HCT116 (cell line): Measurements from ENCODE around the gene PLEKHA4. TPM values are rescaled to one million over a fixed set of nuclear protein-coding genes. Genes with fewer than 3 reads are reported as not detected.

Experiments used
- ATAC-seq: fragments of 200-7000 bp; cut with Tn5 transposase; 2 replicates; pipeline ENCODE4 v1.9.1; 2020; ENCODE audit warnings: mild to moderate bottlenecking, moderate library complexity
- BruUV-seq: library from RNA; stranded (reverse); fragments of 400-500 nt; replicated peaks from 2 replicates; lab custom pipeline; 2021; lab: Mats Ljungman, UMichigan
- CTCF ChIA-PET: fragments of 300-600 bp; sonication (Branson Sonifier 250); formaldehyde crosslinking; loops from one replicate; lab custom pipeline; 2021; ENCODE audit warnings: antibody characterized with exemption; lab: Charles Lee
- POLR2A ChIA-PET: fragments of 300-600, 350-600 bp; sonication (Branson Sonifier 250); formaldehyde crosslinking; loops from one replicate; lab custom pipeline; 2021; ENCODE audit warnings: antibody characterized with exemption; lab: Charles Lee
- RAD21 ChIA-PET, 2 experiments: fragments of 300-600 bp; sonication (Branson Sonifier 250); formaldehyde crosslinking; loops; one replicate each; lab custom pipeline; 2023; ENCODE audit warnings: low total read pairs in 2 of 2; ENCODE audit not compliant: uncharacterized antibody in 2 of 2, unreplicated experiment in 2 of 2, low non-redundant PET in 1 of 2; lab: Charles Lee
- DNase-seq: peaks from one replicate; pipeline ENCODE4 v3.0.0-alpha.2; 2010; ENCODE audit warnings: low read depth, low spot score
- H2AFZ ChIP-seq: fragments of 200-600 bp; shearing (Covaris generic), sonication (generic); 2 replicates; pipeline ENCODE4 v1.6.1; 2017; ENCODE audit warnings: low read depth, mixed run types, mixed read lengths, antibody characterized with exemption, low read length; ENCODE audit not compliant: poor library complexity, severe bottlenecking
- H3K27ac ChIP-seq: 2 replicates; pipeline ENCODE4 v1.5.1; 2012; ENCODE audit warnings: low read depth, low read length
- H3K27me3 ChIP-seq: fragments of 200-600 bp; sonication (generic); 2 replicates; pipeline ENCODE4 v1.6.1; 2016; ENCODE audit warnings: mixed run types, low read length, mixed read lengths; ENCODE audit not compliant: insufficient read depth
- H3K36me3 ChIP-seq, 2 experiments: fragments of 200-500 bp in 1 of 2; fragments of 200-600 bp in 1 of 2; sonication (Bioruptor generic) in 1 of 2; sonication (generic) in 1 of 2; 2 replicates each; pipeline versions ENCODE4 v1.5.1 to v1.6.1; 2014 to 2016; ENCODE audit warnings: low read length in 2 of 2, inconsistent platforms in 1 of 2, mixed read lengths in 1 of 2, mixed run types in 1 of 2; ENCODE audit not compliant: insufficient read depth in 2 of 2, control insufficient read depth in 1 of 2
- H3K4me1 ChIP-seq, 2 experiments: fragments of 200-600 bp in 1 of 2; sonication (generic) in 1 of 2; 2 replicates each; pipeline versions ENCODE4 v1.5.1 to v1.6.1; 2012 to 2017; ENCODE audit warnings: low read length in 2 of 2, inconsistent platforms in 1 of 2, mild to moderate bottlenecking in 1 of 2, mixed read lengths in 1 of 2, mixed run types in 1 of 2, moderate library complexity in 1 of 2; ENCODE audit not compliant: insufficient read depth in 2 of 2, control insufficient read depth in 1 of 2
- H3K4me2 ChIP-seq: fragments of 200-600 bp; sonication (generic); 2 replicates; pipeline ENCODE4 v1.6.1; 2017; ENCODE audit warnings: mixed run types, low read length, mixed read lengths
- H3K4me3 ChIP-seq, 2 experiments: fragments of 200-600 bp in 1 of 2; sonication (generic) in 1 of 2; replicated peaks in 1 of 2; 2 replicates each; pipeline ENCODE4 v1.5.1; 2011 to 2016; ENCODE audit warnings: low read length in 2 of 2, control low read depth in 1 of 2, low read depth in 1 of 2, mild to moderate bottlenecking in 1 of 2, mixed read lengths in 1 of 2, mixed run types in 1 of 2
- H3K79me2 ChIP-seq: fragments of 200-600 bp; sonication (generic); 2 replicates; pipeline ENCODE4 v1.6.1; 2017; ENCODE audit warnings: mild to moderate bottlenecking, mixed run types, low read length, moderate library complexity, mixed read lengths; ENCODE audit not compliant: insufficient read depth
- H3K9ac ChIP-seq: fragments of 200-600 bp; sonication (generic); 2 replicates; pipeline ENCODE4 v1.6.1; 2016; ENCODE audit warnings: low read length, mixed read lengths
- H3K9me2 ChIP-seq: fragments of 200-600 bp; sonication (generic), shearing (Covaris generic); 2 replicates; pipeline ENCODE4 v1.6.1; 2017; ENCODE audit warnings: mixed run types, mild to moderate bottlenecking, moderate library complexity; ENCODE audit not compliant: insufficient read depth
- H3K9me3 ChIP-seq, 2 experiments: fragments of 200-500 bp in 1 of 2; fragments of 200-600 bp in 1 of 2; sonication (Bioruptor generic) in 1 of 2; sonication (generic) in 1 of 2; 2 replicates each; pipeline ENCODE4 v1.6.1; 2014 to 2017; ENCODE audit warnings: low read length in 2 of 2, mixed read lengths in 2 of 2, inconsistent platforms in 1 of 2, low read depth in 1 of 2, mild to moderate bottlenecking in 1 of 2, mixed run types in 1 of 2, moderate library complexity in 1 of 2; ENCODE audit not compliant: control insufficient read depth in 1 of 2, insufficient read depth in 1 of 2
- H4K20me1 ChIP-seq: fragments of 200-600 bp; sonication (generic), shearing (Covaris generic); 2 replicates; pipeline ENCODE4 v1.6.1; 2017; ENCODE audit warnings: mixed run types, mild to moderate bottlenecking, moderate library complexity; ENCODE audit not compliant: insufficient read depth
- CBX3 ChIP-seq: IDR thresholded peaks from 2 replicates; pipeline ENCODE4 v1.6.1; 2012; ENCODE audit warnings: low read depth
- CEBPB ChIP-seq: IDR thresholded peaks from 2 replicates; pipeline ENCODE4 v1.6.1; 2012; ENCODE audit warnings: low read depth
- EGR1 ChIP-seq: IDR thresholded peaks from 2 replicates; pipeline ENCODE4 v1.6.1; 2012; ENCODE audit warnings: low read depth
- ELF1 ChIP-seq: IDR thresholded peaks from 2 replicates; pipeline ENCODE4 v1.6.1; 2012; ENCODE audit warnings: low read depth, borderline replicate concordance
- EZH2 ChIP-seq: fragments of 200-600 bp; sonication (generic); IDR thresholded peaks from 2 replicates; pipeline ENCODE4 v1.6.1; 2017; ENCODE audit warnings: antibody characterized with exemption, mixed run types
- EZH2phosphoT487 ChIP-seq: fragments of 200-600 bp; IDR thresholded peaks from 2 replicates; pipeline ENCODE4 v1.6.1; 2018; ENCODE audit warnings: antibody characterized with exemption, borderline replicate concordance
- JUND ChIP-seq: IDR thresholded peaks from 2 replicates; pipeline ENCODE4 v1.6.1; 2012
- POLR2A ChIP-seq: IDR thresholded peaks from 2 replicates; pipeline ENCODE4 v1.7.0; 2011; ENCODE audit warnings: borderline replicate concordance; ENCODE audit not compliant: insufficient read depth, insufficient read length; ENCODE audit errors: extremely low read depth
- SIN3A ChIP-seq: IDR thresholded peaks from 2 replicates; pipeline ENCODE4 v1.6.1; 2012; ENCODE audit warnings: low read depth
- SP1 ChIP-seq: IDR thresholded peaks from 2 replicates; pipeline ENCODE4 v1.6.1; 2012; ENCODE audit warnings: low read depth
- SRF ChIP-seq: IDR thresholded peaks from 2 replicates; pipeline ENCODE4 v1.6.1; 2012; ENCODE audit warnings: low read depth
- TCF7L2 ChIP-seq: IDR thresholded peaks from 2 replicates; pipeline ENCODE4 v1.7.0; 2011; ENCODE audit warnings: borderline replicate concordance, inconsistent platforms; ENCODE audit not compliant: insufficient read depth, insufficient read length; ENCODE audit errors: extremely low read depth
- YY1 ChIP-seq: IDR thresholded peaks from 2 replicates; pipeline ENCODE4 v1.6.1; 2011; ENCODE audit warnings: low read length, low read depth, moderate library complexity, mild to moderate bottlenecking; ENCODE audit not compliant: insufficient replicate concordance; ENCODE audit errors: extremely low read depth
- ZNF274 ChIP-seq: fragments of 200-500 bp; sonication (Bioruptor generic); IDR thresholded peaks from 2 replicates; pipeline ENCODE4 v1.6.1; 2014; ENCODE audit warnings: mild to moderate bottlenecking, low read depth, low read length, inconsistent platforms
- intact Hi-C: fragments of 100-400 bp; cut with micrococcal nuclease; formaldehyde crosslinking; loops from 2 replicates; pipeline ENCODE4 v1.10.0; 2022
- total RNA-seq: library from RNA; stranded (reverse); gene quantifications from one replicate; pipeline ENCODE4 v1.2.1, GENCODE V29; 2021; ENCODE audit not compliant: unreplicated experiment
- TF ChIP-seq, protein P1 (sequence below): IDR thresholded peaks from 2 replicates; pipeline ENCODE4 v1.6.1; 2012
- TF ChIP-seq, protein P2 (sequence below): IDR thresholded peaks from 2 replicates; pipeline ENCODE4 v1.6.1; 2011; ENCODE audit warnings: mild to moderate bottlenecking, low read length, moderate library complexity; ENCODE audit not compliant: insufficient replicate concordance; ENCODE audit errors: extremely low read depth
- TF ChIP-seq, protein P3 (sequence below), 3 experiments: fragments of 200-600 bp in 1 of 3; sonication (generic) in 1 of 3; IDR thresholded peaks in 2 of 3; conservative IDR thresholded peaks in 1 of 3; 2 replicates each; pipeline ENCODE4 v1.5.1; 2012 to 2017; ENCODE audit warnings: low read depth in 2 of 3, low read length in 2 of 3, antibody characterized with exemption in 1 of 3, borderline replicate concordance in 1 of 3, control low read depth in 1 of 3, mild to moderate bottlenecking in 1 of 3, mixed read lengths in 1 of 3, mixed run types in 1 of 3, moderate library complexity in 1 of 3; ENCODE audit not compliant: insufficient read depth in 1 of 3

The PLEKHA4 gene
- total RNA-seq, 1 experiment from 2014 or later, result 20.4 TPM

DNA sequence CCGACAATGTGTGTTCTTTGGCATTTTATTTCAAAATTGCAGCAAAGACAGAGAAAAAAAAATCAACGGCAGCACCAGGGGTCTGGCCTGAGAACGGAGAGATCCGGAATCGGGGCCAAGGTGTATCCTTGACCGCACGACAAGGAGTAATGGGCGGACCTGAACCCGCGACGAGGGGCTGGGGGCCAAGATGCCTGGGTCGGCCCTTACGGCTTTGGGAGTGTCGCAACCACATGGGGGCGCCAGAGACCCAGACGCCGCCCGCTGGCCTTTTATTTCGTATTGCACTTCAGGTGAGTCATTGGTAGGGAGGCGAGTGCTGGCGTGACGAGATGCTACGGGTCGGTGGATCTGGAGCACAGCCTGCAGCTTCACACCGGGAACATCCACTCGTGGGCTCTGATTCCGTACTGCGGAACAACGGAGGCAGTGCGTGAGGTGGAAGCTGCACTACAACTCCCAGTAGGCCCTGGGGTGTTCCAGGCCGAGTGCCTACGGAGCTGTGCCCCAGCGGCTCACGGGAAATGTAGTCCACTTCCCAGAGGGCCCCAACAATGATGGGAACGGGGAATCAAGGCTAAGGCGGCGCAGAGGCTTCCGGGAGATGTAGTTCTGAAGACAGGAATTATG is 73.2 kb downstream of the PLEKHA4 start (continued):
- TF ChIP-seq, protein P1, sequence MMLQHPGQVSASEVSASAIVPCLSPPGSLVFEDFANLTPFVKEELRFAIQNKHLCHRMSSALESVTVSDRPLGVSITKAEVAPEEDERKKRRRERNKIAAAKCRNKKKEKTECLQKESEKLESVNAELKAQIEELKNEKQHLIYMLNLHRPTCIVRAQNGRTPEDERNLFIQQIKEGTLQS, result no peak
- peak; percentile 80 for TF ChIP-seq YY1
- no peak for TF ChIP-seq SIN3A
- no peak for TF ChIP-seq SRF

DNA sequence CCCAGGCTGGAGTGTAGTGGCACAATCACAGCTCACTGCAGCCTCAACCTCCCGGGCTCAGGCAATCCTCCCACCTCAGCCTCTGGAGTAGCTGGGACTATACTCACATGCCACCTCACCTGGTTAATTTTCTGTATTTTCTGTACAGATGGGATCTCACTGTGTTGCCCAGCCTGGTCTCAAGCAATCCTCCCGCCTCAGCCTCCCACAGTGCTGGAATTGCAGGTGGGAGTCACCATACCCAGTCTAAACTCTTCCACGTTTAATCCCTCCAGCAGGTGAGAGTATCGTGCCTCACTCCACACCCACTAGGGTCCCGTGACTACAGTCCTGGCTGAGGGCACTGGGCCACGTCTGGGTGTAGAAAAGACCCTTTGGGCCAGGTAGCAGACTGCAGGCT is 74.1 kb downstream of the PLEKHA4 start:
- DNase-seq, result no peak
- H3K27ac ChIP-seq, result no peak overlapping the region; the same call in 1 of the 2 replicates
- peaks cover 0 to 11% of the 10 kb centered on the region in 2 experiments; a peak in 1 of 4 replicates for H3K4me1 ChIP-seq
- no peaks in the 10 kb centered on the region for H3K9me3 ChIP-seq
- H3K4me3 ChIP-seq, result no peak overlapping the region
- H2AFZ ChIP-seq, result no peak overlapping the region
- H3K9ac ChIP-seq, result no peak overlapping the region
- no peaks in the 10 kb centered on the region for H3K27me3 ChIP-seq
- H3K79me2 ChIP-seq, result no peaks in the 10 kb centered on the region
- TF ChIP-seq YY1 (no peak), TCF7L2 (no peak), CBX3 (no peak), SIN3A (no peak), ELF1 (no peak), POLR2A (no peak), SP1 (no peak), EGR1 (no peak), ZNF274 (no peak), JUND (no peak), CEBPB (no peak), EZH2 (no peak), EZH2phosphoT487 (no peak)
- TF ChIP-seq, protein P2, sequence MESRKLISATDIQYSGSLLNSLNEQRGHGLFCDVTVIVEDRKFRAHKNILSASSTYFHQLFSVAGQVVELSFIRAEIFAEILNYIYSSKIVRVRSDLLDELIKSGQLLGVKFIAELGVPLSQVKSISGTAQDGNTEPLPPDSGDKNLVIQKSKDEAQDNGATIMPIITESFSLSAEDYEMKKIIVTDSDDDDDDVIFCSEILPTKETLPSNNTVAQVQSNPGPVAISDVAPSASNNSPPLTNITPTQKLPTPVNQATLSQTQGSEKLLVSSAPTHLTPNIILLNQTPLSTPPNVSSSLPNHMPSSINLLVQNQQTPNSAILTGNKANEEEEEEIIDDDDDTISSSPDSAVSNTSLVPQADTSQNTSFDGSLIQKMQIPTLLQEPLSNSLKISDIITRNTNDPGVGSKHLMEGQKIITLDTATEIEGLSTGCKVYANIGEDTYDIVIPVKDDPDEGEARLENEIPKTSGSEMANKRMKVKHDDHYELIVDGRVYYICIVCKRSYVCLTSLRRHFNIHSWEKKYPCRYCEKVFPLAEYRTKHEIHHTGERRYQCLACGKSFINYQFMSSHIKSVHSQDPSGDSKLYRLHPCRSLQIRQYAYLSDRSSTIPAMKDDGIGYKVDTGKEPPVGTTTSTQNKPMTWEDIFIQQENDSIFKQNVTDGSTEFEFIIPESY, result no peak
- TF ChIP-seq, protein P1, result no peak
- TF ChIP-seq, protein P3, sequence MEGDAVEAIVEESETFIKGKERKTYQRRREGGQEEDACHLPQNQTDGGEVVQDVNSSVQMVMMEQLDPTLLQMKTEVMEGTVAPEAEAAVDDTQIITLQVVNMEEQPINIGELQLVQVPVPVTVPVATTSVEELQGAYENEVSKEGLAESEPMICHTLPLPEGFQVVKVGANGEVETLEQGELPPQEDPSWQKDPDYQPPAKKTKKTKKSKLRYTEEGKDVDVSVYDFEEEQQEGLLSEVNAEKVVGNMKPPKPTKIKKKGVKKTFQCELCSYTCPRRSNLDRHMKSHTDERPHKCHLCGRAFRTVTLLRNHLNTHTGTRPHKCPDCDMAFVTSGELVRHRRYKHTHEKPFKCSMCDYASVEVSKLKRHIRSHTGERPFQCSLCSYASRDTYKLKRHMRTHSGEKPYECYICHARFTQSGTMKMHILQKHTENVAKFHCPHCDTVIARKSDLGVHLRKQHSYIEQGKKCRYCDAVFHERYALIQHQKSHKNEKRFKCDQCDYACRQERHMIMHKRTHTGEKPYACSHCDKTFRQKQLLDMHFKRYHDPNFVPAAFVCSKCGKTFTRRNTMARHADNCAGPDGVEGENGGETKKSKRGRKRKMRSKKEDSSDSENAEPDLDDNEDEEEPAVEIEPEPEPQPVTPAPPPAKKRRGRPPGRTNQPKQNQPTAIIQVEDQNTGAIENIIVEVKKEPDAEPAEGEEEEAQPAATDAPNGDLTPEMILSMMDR (IDR thresholded peaks at IDR 0.05 in 2 of 3, conservative IDR thresholded peaks at IDR 0.05 in 1 of 3; ENCODE audit: borderline replicate concordance in 1 of 3, insufficient read depth in 1 of 3, low read depth in 2 of 3, low read length in 2 of 3), result no peak
- H4K20me1 ChIP-seq, result no peaks in the 10 kb centered on the region
- H3K36me3 ChIP-seq, result no peaks in the 10 kb centered on the region
- intact Hi-C loops, result no loop called here
- ChIA-PET RAD21 (interaction anchor here in 1 of 2 experiments (0.7 to 1.4 kb wide), 2 partner anchors 42 to 106 kb away, joined by 4 to 6 read pairs; partner anchors contain the start of genes HSD17B14 and NUCB1), POLR2A (interaction anchor here (0.7 kb wide), 1 partner anchor 51 kb away, joined by 3 read pairs; no protein-coding TSS in a partner anchor), CTCF (interaction anchor here (1.1 to 3.0 kb wide), 2 partner anchors 48 to 176 kb away, joined by 4 to 38 read pairs; no protein-coding TSS in a partner anchor)
- ATAC-seq, result no peak
- no TSS peak for BruUV-seq
- no peaks in the 10 kb centered on the region for H3K9me2 ChIP-seq
- H3K4me2 ChIP-seq, result no peak overlapping the region
